Measurements from ENCODE around the gene STX1A.
"Not testable (repeated sequence)": the region's sequence is repeated elsewhere in the genome, so short reads cannot be mapped to it uniquely, and the experiment has no call there.

The STX1A gene

DNA sequence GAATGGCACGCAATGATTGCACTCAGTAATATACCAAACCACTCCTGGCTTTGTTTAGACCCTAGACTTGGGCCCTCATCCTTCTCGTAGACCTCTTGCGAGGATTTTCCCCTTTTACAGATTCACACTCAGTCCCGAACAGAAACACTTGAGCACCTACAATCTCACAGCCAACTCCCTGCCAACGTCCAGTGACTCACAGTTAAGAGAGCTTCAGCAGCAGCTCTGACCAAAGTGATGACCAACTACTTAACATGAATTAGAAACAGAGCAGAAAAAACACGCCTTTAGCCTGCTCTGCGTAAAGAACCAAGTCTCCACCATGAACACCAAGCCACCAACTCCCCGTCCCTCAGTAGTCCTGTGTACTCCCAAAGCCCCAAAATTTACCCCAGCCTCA lies 38.4 kb downstream of the STX1A start:
- no peak for ATAC-seq

DNA sequence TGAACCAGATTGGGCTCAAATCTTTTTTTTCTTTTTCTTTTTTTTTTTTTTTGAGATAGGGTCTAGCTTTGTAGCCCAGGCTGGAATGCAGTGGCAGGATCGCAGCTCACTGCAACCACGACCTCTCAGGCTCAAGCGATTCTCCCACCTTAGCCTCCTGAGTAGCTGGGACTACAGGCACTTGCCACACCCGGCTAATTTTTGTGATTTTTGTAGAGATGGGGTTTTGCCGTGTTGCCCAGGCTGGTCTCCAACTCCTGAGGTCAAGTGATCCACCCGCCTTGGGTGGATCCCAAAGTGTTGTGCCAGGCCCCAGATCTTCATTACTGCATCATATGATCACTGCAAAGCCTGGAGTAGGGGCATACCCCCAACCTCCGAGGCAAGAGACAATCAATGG lies 39.0 kb downstream of the STX1A start:
- no peak for ATAC-seq

DNA sequence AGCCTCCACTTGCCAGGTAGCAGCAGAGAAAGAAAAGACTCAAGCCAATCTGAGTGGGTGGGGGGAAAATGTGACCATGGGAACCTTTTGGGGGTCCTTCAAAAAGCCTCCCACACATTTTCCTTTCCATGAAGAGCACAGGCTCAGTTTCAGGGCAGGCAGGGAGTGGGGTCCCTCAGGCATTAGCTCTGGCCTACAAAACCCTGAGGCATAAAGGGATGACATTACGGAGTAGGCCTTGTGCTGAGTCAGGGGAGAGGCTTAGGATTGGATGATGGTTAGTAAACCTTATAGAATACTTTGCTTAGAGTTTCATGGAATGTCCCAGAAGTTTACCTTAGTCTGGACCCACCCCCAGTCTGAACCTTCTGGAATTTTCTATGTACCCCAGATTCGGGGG lies 39.8 kb downstream of the STX1A start:
- ATAC-seq = no peak

DNA sequence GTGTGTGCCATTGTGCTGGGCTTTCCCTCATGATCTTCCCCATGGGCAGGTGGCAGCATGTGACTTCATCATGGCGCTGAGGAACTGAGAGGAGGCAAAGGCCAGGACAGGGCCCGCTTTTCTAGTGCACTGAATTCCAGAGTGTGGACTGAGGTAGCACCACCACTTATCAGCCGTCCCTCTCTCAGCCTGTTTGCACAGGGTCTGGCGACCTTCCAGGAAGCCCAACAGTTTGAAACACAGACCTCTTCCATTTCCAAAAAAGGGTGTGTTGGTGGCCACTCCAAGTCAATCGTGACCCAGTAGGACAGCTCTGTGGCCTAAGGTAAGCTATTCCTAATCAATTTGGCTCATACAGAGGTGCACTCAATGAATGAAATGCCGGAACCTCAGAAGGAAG lies 40.6 kb downstream of the STX1A start:
- ATAC-seq = no peak

DNA sequence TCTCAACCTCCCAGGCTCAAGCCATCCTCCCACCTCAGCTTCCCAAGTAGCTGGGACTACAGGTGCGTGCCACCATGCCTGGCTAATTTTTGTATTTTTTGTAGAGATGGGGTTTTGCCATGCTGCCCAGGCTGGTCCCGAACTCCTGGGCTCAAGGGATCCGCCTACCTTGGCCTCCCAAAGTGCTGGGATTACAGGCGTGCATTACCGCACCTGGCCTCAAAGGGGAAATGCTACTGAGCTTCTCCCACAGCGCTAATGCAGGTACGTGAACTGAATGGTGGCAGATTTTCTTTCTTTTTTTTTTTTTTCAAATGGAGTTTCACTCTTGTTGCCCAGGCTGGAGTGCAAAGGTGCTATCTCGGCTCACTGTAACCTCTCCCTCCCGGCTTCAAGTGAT lies 43.4 kb downstream of the STX1A start:
- ATAC-seq = not testable (repeated sequence)

- no peak for ATAC-seq
Observed at GRCh38 chr7:73674468-73675124, 44.9 kb downstream of the STX1A start.

DNA sequence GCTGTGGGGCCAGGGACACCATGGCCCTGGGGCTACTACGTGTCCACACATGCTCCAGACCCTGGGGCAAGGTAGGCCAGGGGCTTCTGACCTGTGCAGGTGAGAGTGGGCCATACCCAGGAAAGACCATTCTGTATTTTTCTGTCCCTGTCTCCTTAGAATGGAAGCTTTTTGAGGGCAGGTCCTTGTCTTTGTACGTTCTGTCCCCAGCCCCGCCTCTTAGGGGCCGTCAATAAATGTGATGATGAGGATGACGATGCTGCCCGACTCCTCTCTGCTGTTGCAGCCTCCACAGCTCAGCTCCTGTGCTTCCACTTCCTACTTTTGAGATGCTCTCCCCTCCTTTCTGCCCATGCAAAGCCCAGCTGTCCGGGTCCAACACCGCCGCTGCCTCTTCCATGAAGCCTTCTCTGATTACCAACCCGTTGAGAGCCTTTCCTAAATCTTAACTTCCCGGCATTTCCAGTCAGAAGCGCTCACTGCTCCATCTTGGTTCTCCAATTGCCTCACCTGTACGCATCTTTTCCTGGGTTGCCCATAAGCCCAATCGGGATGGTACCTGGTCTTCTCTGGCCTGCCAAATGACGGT lies 47.5 kb downstream of the STX1A start:
- no peak for ATAC-seq

DNA sequence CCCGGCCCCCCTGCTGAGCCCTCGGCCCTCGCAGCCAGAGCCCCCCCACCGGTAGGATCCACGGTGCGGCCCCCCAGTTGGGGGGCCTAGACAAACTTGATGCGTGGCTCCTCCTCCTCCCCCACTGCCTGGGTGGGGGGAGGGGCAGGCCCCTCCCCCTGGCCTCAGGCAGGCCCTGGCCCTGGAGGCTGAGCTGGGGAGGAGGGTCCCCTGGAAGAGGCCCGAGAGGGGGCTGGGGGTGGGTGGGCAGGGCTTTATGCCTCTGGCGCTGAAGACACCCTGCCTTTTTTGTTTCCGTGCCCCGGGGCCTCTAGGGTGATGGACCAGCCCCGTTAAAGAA lies 48.2 kb downstream of the STX1A start:
- ATAC-seq = no peak

DNA sequence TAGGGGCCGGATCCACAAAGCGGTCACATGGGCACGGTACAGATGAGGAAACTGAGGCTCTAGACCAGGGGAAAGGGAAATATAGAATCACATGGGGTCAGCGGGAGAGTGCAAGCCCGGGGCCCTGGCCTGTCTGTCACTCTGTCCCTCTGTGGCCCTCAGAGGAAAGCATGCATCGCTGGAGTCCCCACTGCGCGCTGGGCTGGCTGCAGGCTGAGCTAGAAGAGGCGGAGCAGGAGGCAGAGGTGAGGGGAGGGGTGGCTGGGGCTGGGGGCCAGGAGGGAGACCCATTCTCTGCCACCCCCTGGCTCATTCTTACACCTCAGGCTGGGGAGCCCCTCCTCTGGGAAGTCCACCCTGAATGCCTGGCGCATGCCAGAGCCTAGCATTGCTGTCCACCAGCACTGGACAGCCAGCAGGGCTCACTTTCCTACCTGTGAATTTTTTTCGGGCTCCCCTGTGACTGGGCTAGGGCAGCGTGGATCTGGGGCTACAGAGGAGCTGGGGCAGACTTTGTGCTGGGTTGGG lies 49.5 kb downstream of the STX1A start:
- ATAC-seq = no peak

DNA sequence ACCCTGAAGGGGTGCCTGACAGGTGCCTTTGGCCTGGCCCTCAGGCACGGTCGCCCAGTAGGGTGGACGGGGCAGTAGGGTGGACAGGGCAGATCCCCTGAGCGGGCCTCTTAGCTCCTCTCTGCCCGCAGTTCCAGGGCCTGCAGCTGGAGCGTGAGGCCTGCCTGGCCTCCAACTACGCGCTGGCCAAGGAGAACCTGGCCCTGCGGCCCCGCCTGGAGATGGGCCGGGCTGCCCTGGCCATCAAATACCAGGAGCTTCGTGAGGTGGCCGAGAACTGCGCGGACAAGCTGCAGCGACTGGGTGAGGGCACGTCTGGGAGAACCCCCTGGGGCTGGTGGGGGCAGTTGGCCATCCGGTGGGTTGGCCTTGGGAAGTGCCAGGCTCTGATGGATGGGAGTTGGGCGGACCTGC lies 50.2 kb downstream of the STX1A start:
- no peak for ATAC-seq

- no peak for ATAC-seq
Observed at GRCh38 chr7:73668886-73669230, 50.6 kb downstream of the STX1A start.

GRCh38 chr7:73668103-73668885 lies 51.2 kb downstream of the STX1A start:
- no peak for ATAC-seq

DNA sequence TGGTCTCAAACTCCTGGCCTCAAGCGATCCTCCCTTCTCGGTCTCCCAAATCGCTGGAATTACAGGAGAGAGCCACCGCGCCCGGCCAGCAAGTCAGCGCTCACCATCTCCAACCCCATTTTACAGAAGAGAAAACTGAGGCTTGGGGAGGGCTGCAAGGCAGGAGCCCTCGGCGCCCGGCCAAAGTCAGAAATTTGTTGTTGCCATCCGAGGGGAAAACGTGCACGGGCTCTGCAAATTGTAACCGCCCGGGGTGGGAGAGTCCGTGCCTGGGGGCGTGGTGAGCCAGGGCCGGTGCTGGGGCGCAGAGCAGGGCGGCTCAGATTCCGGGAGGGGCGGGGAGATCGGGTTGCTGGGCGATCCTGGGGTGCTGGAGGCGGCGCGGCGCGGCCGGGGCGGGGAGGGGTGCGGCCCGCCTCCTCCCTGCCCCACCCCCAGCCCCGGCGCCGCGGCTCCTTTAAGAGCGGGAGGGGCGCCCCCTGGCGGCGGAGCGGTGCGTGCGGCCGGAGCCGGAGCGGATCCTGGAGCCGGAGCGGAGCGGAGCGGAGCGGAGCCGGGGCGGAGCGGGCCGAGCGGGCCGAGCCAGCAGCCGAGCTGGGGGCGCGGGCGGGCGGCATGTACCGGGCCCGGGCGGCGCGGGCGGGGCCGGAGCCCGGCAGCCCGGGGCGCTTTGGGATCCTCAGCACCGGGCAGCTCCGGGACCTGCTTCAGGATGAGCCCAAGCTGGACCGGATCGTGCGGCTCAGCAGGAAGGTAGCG lies 51.9 kb downstream of the STX1A start, which contains the start of gene VPS37D:
Gene VPS37D, plus strand, starts transcription at position 488 of the 759 bp plus-strand sequence. Its CDS starts 128 bp downstream, at position 616.
- ATAC-seq = peak; percentile 93 to 94

DNA sequence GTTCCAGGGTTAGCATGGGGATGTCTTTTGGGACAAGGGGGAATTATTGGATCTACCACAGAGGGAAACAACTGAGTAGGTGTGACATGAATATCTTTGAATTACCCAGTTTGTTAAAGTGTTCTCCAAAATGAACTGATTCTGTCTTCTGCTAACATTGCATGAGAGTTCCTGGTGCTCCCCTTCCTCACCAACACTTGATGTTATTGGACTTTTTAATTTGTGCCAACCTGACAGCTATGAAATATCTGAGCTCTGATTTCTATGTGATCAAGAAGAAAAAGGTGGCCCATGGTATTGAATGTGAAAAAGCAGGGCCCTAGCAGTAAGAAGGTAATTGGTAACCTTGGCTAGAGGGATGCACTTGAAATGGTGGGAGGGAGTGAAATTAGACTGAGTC lies 56.4 kb downstream of the STX1A start:
- no peak for ATAC-seq

GRCh38 chr7:73660594-73660993 lies 58.9 kb downstream of the STX1A start:
- ATAC-seq = not testable (repeated sequence)

GRCh38 chr7:73659983-73660382 lies 59.5 kb downstream of the STX1A start:
- no peak for ATAC-seq

GRCh38 chr7:73655309-73655708 lies 64.2 kb downstream of the STX1A start:
- ATAC-seq = not testable (repeated sequence)

GRCh38 chr7:73652541-73652949 lies 66.9 kb downstream of the STX1A start:
- ATAC-seq = no peak

DNA sequence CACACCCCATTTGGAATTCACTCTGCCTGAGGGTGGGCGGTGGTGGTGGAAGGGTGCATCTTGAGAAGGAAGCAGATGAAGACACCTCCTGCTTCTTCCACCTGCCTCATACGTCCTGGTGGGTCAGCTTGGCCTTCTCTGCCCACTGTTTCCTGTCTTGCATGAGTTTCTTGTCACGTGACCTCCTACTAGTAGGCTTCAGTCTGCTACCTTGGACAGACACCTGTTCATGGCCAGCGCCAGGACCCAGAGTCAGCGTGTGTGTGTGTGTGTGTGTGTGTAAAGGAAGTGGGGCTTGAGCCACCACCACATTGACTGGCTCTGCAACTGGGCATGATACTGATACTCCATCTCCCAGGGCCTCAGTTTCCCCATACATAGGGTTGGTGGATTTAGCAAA lies 68.9 kb downstream of the STX1A start:
- no peak for ATAC-seq

DNA sequence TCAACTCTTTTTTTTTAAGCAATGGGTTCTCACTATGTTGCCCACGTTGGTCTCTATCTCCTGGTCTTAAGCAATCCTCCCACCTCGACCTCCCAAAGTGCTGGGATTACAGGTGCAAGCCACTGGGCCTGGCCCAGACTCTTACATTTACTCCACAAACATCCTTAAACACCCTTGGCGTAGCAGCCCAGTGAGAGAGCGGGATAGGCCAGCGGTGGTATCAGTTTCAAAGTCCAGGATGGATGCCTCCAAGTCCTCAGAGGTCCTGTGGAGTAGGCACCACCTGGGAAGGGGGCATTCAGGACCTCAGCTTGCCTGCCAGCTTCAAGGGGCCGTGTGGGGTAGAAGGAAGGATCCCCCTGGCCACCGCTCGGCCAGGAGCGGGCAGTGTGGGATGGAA lies 69.9 kb downstream of the STX1A start:
- ATAC-seq = no peak

Measured in activated CD4-positive, CD25-positive, alpha-beta regulatory T cell treated with anti-CD3 and anti-CD28 coated beads, Interleukin-2, amount 50 U/mL, for 24 hours (primary cell).